Loucy (cell line): ENCODE data around the gene SLCO2A1.

Experiments used
- H2AFZ ChIP-seq: fragments of 200-600 bp; sonication (generic); 2 replicates; pipeline ENCODE4 v1.6.0; 2016; ENCODE audit warnings: antibody characterized with exemption, mild to moderate bottlenecking, low read length, moderate library complexity
- H3F3A ChIP-seq: fragments of 200-600 bp; 2 replicates; pipeline ENCODE4 v1.6.0; 2016; ENCODE audit warnings: antibody characterized with exemption, low read depth, mild to moderate bottlenecking
- H3K27me3 ChIP-seq: fragments of 200-600 bp; sonication (generic); 2 replicates; pipeline ENCODE4 v1.6.1; 2014; ENCODE audit warnings: low read length, mild to moderate bottlenecking; ENCODE audit not compliant: insufficient read depth, poor library complexity, severe bottlenecking
- H3K36me3 ChIP-seq: fragments of 200-600 bp; sonication (generic); 2 replicates; pipeline ENCODE4 v1.6.1; 2016; ENCODE audit warnings: low read length; ENCODE audit not compliant: insufficient read depth
- H3K4me1 ChIP-seq: fragments of 200-600 bp; sonication (generic); 2 replicates; pipeline ENCODE4 v1.5.1; 2014; ENCODE audit warnings: low read length, mild to moderate bottlenecking; ENCODE audit not compliant: insufficient read depth, poor library complexity, severe bottlenecking
- H3K4me2 ChIP-seq: fragments of 200-600 bp; sonication (generic); 2 replicates; pipeline ENCODE4 v1.6.0; 2014; ENCODE audit warnings: antibody characterized with exemption, low read length, low read depth, mild to moderate bottlenecking; ENCODE audit not compliant: poor library complexity, severe bottlenecking
- H3K4me3 ChIP-seq: fragments of 200-600 bp; sonication (generic); 2 replicates; pipeline ENCODE4 v1.5.1; 2014; ENCODE audit warnings: low read length, mild to moderate bottlenecking, mixed read lengths; ENCODE audit not compliant: poor library complexity, severe bottlenecking
- H3K79me2 ChIP-seq: fragments of 200-600 bp; sonication (generic); 2 replicates; pipeline ENCODE4 v1.6.1; 2014; ENCODE audit warnings: low read length; ENCODE audit not compliant: insufficient read depth
- H3K9ac ChIP-seq: fragments of 200-600 bp; sonication (generic); 2 replicates; pipeline ENCODE4 v1.6.0; 2014; ENCODE audit warnings: mild to moderate bottlenecking, low read depth, low read length, moderate library complexity; ENCODE audit not compliant: poor library complexity, severe bottlenecking
- H3K9me2 ChIP-seq: fragments of 200-600 bp; sonication (generic); replicated peaks from 2 replicates; pipeline ENCODE4 v1.6.1; 2016; ENCODE audit warnings: low read depth, low read length, mixed read lengths
- H3K9me3 ChIP-seq: fragments of 200-600 bp; sonication (generic); 2 replicates; pipeline ENCODE4 v1.6.1; 2014; ENCODE audit warnings: mild to moderate bottlenecking, antibody characterized with exemption, low read length, low read depth; ENCODE audit not compliant: insufficient read depth
- H4K20me1 ChIP-seq: fragments of 200-600 bp; sonication (generic); 2 replicates; pipeline ENCODE4 v1.6.0; 2014; ENCODE audit warnings: antibody characterized with exemption, low read length, mild to moderate bottlenecking; ENCODE audit not compliant: insufficient read depth, poor library complexity, severe bottlenecking
- CTCF ChIP-seq: fragments of 200-600 bp; sonication (generic); conservative IDR thresholded peaks from 2 replicates; pipeline ENCODE4 v1.5.1; 2014; ENCODE audit warnings: mild to moderate bottlenecking, antibody characterized with exemption, low read length
- EZH2phosphoT487 ChIP-seq: fragments of 200-600 bp; IDR thresholded peaks from 2 replicates; pipeline ENCODE4 v1.6.1; 2018; ENCODE audit warnings: antibody characterized with exemption, mild to moderate bottlenecking, moderate library complexity, borderline replicate concordance

The SLCO2A1 gene

GRCh38 chr3:134035836-134036235 lies 6.1 kb upstream of the SLCO2A1 start:
- Histone ChIP-seq H3K79me2 (no peaks in the 10 kb centered on the region), H3K4me3 (no peak overlapping the region), H4K20me1 (no peaks in the 10 kb centered on the region), H3K36me3 (no peaks in the 10 kb centered on the region), H3K4me2 (no peak overlapping the region), H3K9me3 (no peaks in the 10 kb centered on the region), H3K9ac (no peak overlapping the region), H3K27me3 (no peaks in the 10 kb centered on the region), H3F3A (no peaks in the 10 kb centered on the region), H2AFZ (peak overlapping the region; percentile 61; the same call in 1 of the 2 replicates), H3K4me1 (peaks cover 29% of the 10 kb centered on the region), H3K9me2 (no peaks in the 10 kb centered on the region)
- TF ChIP-seq EZH2phosphoT487 (no peak), CTCF (no peak)

GRCh38 chr3:134034005-134034785 lies 4.5 kb upstream of the SLCO2A1 start:
- H3F3A ChIP-seq, result no peaks in the 10 kb centered on the region
- no peaks in the 10 kb centered on the region for H3K27me3 ChIP-seq
- H3K9ac ChIP-seq, result no peak overlapping the region
- peaks cover 16% of the 10 kb centered on the region for H3K4me1 ChIP-seq
- TF ChIP-seq EZH2phosphoT487 (no peak), CTCF (no peak)
- H3K79me2 ChIP-seq, result no peaks in the 10 kb centered on the region
- H4K20me1 ChIP-seq, result no peaks in the 10 kb centered on the region
- H3K9me3 ChIP-seq, result no peaks in the 10 kb centered on the region
- no peak overlapping the region for H3K4me3 ChIP-seq
- H3K4me2 ChIP-seq, result no peak overlapping the region
- no peak overlapping the region for H2AFZ ChIP-seq
- H3K36me3 ChIP-seq, result no peaks in the 10 kb centered on the region
- H3K9me2 ChIP-seq, result no peaks in the 10 kb centered on the region

GRCh38 chr3:134033315-134033996 lies 3.7 kb upstream of the SLCO2A1 start:
- TF ChIP-seq EZH2phosphoT487, result no peak
- TF ChIP-seq CTCF, result no peak
- Histone ChIP-seq H3K4me3 (no peak overlapping the region), H3K79me2 (no peaks in the 10 kb centered on the region), H2AFZ (no peak overlapping the region), H3K27me3 (no peaks in the 10 kb centered on the region), H3K9me2 (no peaks in the 10 kb centered on the region), H3K9ac (no peak overlapping the region), H3K4me2 (no peak overlapping the region), H3F3A (no peaks in the 10 kb centered on the region), H4K20me1 (no peaks in the 10 kb centered on the region), H3K36me3 (no peaks in the 10 kb centered on the region), H3K9me3 (no peaks in the 10 kb centered on the region), H3K4me1 (peaks cover 9% of the 10 kb centered on the region)
